Measurements from ENCODE around the gene PALB2. TPM values are rescaled to one million over a fixed set of nuclear protein-coding genes. Genes with fewer than 3 reads are reported as not detected.
"Not testable (repeated sequence)": the region's sequence is repeated elsewhere in the genome, so short reads cannot be mapped to it uniquely, and the experiment has no call there.

Gene PALB2
- total RNA-seq, 1 donor from 2014 or later, result 21.3 TPM

GRCh38 chr16:23642246-23642774 is 1.2 kb upstream of the PALB2 start:
- DNase-seq (ENCODE audit: low spot score), result no peak

- no peak for DNase-seq (ENCODE audit: low spot score)
Measured at GRCh38 chr16:23640615-23640930, 537 bp downstream of the PALB2 start.

GRCh38 chr16:23635958-23636357 is 5.2 kb downstream of the PALB2 start:
- DNase-seq (ENCODE audit: low spot score), result no peak

GRCh38 chr16:23634461-23635036 is 6.6 kb downstream of the PALB2 start:
- DNase-seq (ENCODE audit: low spot score), result no peak

- not testable (repeated sequence) for DNase-seq (ENCODE audit: low spot score)
Measured at GRCh38 chr16:23631874-23632273, 9.2 kb downstream of the PALB2 start.

GRCh38 chr16:23629516-23629915 is 11.6 kb downstream of the PALB2 start:
- DNase-seq (ENCODE audit: low spot score), result no peak

GRCh38 chr16:23624092-23624491 is 17.0 kb downstream of the PALB2 start:
- DNase-seq (ENCODE audit: low spot score), result no peak

- no peak for DNase-seq (ENCODE audit: low spot score)
Measured at GRCh38 chr16:23615805-23616204, 25.3 kb downstream of the PALB2 start.

- DNase-seq (ENCODE audit: low spot score), result no peak
Measured at GRCh38 chr16:23611936-23612335, 29.2 kb downstream of the PALB2 start.

GRCh38 chr16:23610905-23611304 is 30.2 kb downstream of the PALB2 start:
- DNase-seq (ENCODE audit: low spot score), result not testable (repeated sequence)

- DNase-seq (ENCODE audit: low spot score), result no peak
Measured at GRCh38 chr16:23609929-23610328, 31.2 kb downstream of the PALB2 start.

GRCh38 chr16:23608194-23608593 is 32.9 kb downstream of the PALB2 start:
- no peak for DNase-seq (ENCODE audit: low spot score)

- DNase-seq (ENCODE audit: low spot score), result no peak
Measured at GRCh38 chr16:23607726-23608125, 33.4 kb downstream of the PALB2 start.

- DNase-seq (ENCODE audit: low spot score), result no peak
Measured at GRCh38 chr16:23597003-23597756, 43.9 kb downstream of the PALB2 start.

- DNase-seq (ENCODE audit: low spot score), result peak; percentile 90
Measured at GRCh38 chr16:23595951-23596720, 45.0 kb downstream of the PALB2 start, which contains the start of gene NDUFAB1. Gene NDUFAB1, minus strand, starts transcription at chr16:23596316. Its CDS starts 26 bp downstream, at chr16:23596290.

- DNase-seq (ENCODE audit: low spot score), result no peak
Measured at GRCh38 chr16:23595246-23595950, 45.7 kb downstream of the PALB2 start.

- DNase-seq (ENCODE audit: low spot score), result no peak
Measured at GRCh38 chr16:23594186-23594585, 46.9 kb downstream of the PALB2 start.

GRCh38 chr16:23590181-23590580 is 50.9 kb downstream of the PALB2 start:
- DNase-seq (ENCODE audit: low spot score), result no peak

- DNase-seq (ENCODE audit: low spot score), result no peak
Measured at GRCh38 chr16:23587726-23588125, 53.4 kb downstream of the PALB2 start.

- no peak for DNase-seq (ENCODE audit: low spot score)
Measured at GRCh38 chr16:23584186-23585076, 56.7 kb downstream of the PALB2 start.

GRCh38 chr16:23583271-23583670 is 57.8 kb downstream of the PALB2 start:
- DNase-seq (ENCODE audit: low spot score), result not testable (repeated sequence)
